ENCODE results near the gene OLFM1.

DNA sequence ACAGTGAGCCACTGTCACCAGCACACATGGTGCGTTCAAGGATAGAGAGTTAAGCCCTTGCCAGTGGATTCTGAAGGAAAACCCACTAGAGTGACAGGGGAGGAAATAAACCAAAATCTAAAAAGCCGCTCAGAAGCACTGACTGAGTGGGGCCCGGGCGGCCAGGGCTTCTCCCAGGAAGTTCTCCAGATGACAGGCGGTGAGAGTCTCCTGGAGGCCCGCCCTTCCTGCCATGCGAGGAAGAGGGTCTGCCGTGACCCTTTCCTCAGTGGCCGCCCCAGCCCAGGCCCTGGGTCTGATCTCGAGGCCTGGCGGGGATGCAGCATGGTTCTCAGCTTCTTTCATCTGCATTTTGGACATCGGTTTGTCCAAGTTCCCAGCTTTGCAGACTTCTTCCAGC is 14.9 kb downstream of the OLFM1 start:
- TF ChIP-seq, protein P1, sequence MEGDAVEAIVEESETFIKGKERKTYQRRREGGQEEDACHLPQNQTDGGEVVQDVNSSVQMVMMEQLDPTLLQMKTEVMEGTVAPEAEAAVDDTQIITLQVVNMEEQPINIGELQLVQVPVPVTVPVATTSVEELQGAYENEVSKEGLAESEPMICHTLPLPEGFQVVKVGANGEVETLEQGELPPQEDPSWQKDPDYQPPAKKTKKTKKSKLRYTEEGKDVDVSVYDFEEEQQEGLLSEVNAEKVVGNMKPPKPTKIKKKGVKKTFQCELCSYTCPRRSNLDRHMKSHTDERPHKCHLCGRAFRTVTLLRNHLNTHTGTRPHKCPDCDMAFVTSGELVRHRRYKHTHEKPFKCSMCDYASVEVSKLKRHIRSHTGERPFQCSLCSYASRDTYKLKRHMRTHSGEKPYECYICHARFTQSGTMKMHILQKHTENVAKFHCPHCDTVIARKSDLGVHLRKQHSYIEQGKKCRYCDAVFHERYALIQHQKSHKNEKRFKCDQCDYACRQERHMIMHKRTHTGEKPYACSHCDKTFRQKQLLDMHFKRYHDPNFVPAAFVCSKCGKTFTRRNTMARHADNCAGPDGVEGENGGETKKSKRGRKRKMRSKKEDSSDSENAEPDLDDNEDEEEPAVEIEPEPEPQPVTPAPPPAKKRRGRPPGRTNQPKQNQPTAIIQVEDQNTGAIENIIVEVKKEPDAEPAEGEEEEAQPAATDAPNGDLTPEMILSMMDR (IDR thresholded peaks at IDR 0.05): no peak
- TF ChIP-seq POLR2A (IDR thresholded peaks at IDR 0.05): no peak

Data from right lobe of liver (tissue), 4 donors.